ENCODE results near the gene RHBDF2.
"Not testable (repeated sequence)": the region's sequence is repeated elsewhere in the genome, so short reads cannot be mapped to it uniquely, and the experiment has no call there.

The RHBDF2 gene

DNA sequence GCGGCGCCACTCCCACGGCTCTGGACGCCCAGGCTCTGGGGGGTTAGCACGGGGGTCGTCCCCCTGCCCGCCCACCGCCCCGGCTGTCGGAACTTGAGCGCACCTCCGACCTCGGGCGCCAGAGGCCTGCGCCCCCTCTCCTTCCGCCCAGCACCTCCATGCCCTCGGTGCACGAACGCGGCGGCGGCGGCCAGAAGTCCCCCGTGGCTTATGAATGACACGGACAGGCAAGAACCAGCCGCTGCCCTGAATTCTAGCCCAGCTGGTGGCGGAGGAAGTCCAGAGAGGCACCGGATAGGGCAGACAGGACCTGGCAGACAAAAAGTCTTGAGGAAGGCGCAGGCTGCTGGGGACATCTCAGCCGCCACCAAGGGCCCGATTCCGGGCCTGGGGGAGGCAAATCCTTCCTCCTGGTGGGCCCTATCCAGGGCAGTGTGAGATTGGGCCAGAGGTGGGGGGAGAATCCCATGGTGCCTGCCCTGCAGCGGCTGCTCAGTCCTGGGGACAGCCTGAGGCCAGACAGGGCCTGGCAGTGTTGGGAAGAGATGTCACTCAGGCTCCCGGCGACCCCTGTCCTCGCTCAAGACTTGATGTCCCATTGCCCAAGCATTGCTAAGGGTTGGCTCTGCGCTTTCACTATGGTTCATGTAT is 37.2 kb upstream of the RHBDF2 start:
- DNase-seq: no peak

DNA sequence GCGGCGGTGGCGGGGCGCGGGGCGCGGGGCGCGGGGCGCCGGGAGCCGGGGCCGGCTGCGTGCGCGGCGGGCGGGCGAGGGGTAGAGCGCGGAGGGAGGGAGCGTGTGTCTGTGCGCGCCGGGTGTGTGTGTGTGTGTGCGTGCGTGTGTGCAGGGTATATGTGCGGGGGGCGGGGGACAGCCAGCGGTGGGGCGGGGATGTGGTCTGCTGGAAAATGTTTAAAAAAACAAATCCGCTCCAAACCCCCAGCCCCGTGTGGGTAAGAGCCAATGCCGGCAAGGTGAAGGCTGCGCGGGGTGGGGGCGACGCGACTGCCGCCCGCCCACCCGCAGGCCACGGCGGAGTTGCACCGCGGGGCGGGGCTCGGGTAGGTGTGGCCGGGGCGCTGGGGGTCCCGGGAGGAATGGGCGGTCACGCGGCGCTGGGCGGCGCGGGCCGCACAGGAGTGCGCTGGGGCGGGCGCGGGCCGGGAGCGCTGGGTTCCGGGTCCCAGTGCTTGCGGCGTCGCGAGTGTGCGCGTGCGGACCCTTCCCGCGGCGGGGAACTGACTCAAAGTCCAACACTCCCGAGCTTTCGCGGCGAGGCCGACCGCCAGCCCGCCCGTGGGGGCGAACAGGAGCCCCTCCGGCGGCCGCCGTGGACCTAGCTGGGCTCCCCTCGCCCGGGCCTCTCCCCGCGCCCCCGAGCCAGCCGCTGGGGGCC is 36.5 kb upstream of the RHBDF2 start, which contains the start of gene CYGB:
TSS of gene CYGB (minus strand) at position 132 of the 703 bp plus-strand sequence. CDS start 167 bp downstream, outside the sequence.
- peak in 1 of 5 experiments; percentile 26 for DNase-seq

DNA sequence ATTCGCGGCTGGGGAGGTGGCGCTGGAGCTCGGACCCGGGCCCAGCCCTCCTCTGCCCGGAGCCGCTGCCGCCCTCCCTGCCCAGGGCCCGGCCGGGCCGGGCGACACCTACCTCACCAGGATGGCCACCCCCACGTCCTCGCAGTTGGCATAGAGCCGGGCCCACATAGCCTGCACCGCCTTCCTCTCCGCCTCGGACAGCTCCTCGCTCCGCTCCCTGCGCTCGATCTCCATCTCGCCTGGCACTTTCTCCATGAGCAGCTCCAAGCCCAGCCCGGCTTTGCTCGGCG is 36.0 kb upstream of the RHBDF2 start:
- DNase-seq: no peak

DNA sequence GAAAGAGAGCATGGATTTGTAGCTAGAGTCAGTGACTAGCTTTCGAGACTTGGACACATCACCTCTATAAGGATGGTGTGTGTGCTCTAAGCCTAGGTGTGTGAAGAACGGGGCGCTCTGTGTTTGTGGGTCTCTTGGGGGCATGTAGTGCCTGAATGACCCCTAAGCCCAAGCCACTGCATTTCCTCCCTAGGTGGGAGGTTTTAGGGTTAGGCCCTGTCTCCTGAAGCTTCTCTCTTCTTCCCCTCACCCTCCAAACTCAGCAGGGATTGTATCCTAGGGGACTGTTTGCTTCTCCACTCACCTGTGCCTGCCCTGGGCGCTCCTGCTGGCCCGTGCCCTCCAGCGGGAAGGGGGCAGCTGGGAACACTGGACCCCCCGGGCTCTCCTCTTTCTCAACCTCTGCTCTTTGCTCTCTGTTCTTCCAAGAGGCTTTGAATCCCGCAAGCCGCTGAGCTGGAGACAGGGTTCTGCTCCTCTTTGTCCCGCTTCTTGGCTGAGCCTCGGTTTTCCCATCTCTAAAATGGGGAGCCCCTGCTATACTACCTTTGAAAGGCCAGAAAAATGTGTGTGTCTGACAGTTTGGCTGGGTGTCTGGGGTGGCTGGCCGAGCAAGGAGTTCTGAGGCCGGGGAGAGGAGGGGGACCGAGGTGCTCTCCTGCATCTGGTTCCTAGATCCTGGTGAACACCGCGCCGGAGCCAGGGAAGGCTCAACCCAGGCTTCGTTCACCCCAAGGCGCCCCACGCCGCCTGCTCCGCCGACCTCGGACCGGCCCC is 35.5 kb upstream of the RHBDF2 start:
- no peak for DNase-seq

DNA sequence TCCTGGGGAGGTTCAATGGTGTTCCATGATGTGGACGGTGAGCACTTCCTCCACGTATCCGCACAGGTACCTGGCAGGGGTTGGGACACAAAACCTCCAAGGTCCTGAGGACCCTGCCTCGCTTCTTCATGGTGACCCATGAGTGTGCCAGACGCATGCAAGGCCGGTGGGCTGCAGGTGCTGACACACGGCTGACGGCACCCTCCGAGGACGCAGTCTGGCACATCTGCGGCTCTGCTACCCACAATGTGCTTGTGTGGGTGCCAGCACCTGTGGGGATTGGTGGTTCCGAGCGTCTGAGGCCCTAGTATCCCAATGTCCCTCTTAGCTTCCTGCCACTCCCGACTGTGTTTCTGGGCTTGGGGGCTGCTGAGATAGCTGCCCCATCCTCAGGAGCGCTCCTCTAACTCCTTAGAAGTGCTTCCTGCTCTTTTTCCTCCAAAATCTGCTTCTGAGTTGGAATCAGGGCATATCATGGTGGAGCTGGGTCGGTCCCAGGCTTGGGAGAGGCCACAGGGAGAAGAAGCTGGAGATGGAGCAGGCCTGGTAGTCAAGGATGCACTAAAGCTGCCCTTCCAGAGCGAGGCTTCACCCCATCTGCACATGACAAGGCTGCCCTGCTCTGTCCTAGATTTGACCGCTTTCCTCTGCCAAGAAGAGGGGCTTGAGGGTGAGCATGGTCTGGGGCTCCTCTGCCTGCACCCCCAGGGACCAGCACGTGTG is 34.7 kb upstream of the RHBDF2 start:
- DNase-seq: no peak

DNA sequence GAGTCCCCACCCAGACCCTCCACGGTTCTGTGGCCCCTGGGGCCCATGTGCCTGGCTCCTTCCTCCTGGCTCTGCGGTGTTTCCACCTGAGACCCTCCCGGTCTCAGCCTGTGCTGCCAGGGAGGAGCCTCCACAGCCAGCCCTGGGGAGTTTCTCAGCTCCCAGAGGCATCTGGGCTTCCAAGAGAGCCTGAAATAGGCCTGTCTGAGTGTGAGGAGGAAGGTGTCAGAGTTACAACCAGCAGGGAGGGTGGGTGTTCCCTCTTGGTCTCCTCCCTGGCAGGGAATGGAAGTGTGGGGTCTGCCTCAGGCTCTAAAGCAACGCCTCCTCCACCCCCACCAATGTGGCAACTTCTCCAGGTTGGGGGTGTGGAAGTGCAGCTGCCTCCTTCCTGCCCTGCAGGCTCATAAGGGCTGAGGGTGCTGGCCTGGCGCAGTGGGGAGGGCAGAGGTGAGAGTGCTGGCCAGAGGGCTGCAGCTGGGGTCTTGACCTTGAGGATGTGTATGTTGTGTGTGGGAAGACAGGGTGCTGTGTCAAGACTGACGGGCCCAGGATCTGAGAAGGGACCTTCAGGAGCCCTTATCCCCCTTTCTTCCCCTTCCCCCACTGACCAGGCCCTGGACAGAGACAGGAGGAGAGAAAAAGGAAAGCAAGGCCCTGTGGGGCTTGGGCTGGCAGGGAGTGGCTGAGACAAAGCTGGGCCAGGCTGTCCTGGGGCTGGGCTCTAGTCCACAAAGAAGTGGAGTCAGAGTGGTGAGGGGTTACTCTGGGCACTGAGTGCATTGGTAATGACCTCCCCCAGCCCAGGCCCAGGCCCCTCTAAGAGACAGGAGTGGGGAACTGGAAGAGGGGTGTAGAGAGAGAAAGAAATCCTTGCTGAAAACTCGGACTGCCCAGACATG is 33.9 kb upstream of the RHBDF2 start:
- no peak for DNase-seq

DNA sequence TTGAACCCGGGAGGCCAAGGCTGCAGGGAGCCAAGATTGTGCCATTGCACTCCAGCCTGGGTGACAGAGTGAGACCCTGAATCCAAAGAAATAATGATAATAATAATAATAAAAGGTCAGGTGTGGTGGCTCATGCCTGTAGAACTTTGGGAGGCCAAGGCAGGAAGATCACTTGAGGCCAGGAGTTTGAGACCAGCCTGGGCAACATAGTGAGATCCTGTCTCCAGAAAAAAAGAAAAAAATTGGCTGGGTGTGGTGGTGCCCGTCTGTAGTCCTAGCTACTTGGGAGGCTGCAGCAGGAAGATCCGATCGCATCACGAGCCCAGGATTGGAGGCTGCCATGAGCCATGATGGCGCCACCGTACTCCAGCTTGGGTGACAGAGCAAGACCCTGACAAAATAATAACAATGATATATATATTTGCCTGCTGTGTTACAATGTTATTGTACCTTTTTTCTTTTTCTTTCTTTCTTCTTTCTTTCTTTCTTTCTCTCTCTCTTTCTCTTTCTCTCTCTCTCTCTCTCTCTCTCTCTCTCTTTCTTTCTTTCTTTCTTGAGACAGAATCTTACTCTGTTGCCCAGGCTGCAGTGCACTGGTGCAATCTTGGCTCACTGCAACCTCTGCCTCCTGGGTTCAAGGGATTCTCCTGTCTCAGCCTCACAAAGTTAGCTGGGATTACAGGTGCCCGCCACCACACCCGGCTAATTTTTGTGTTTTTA is 32.6 kb upstream of the RHBDF2 start:
- DNase-seq: not testable (repeated sequence)

DNA sequence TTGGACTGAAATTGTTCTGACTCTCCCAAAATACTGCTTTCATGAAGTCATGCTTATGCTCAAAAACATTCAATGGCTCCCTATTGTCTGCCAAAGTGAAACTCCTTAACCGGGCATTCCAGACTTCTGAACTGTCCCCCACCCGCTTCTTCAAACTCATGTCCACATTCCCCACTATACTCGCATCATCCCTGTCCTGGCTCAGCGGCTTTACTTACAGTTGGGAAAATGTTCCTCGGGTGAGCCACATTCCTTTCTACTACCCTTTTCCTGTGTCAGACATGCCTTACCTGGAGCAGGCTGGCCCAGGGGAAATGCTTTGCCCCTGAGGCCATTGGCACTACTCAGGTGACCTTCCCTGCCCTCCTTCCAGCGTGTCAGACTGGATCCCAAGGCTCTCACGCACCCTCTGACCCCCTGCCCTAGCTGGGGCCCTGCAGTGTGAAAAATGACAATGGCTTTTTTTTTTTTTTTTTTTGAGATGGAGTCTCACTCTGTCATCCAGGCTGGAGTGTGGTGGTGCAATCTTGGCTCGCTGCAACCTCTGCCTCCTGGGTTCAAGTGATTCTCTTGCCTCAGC is 30.9 kb upstream of the RHBDF2 start:
- DNase-seq: no peak

DNA sequence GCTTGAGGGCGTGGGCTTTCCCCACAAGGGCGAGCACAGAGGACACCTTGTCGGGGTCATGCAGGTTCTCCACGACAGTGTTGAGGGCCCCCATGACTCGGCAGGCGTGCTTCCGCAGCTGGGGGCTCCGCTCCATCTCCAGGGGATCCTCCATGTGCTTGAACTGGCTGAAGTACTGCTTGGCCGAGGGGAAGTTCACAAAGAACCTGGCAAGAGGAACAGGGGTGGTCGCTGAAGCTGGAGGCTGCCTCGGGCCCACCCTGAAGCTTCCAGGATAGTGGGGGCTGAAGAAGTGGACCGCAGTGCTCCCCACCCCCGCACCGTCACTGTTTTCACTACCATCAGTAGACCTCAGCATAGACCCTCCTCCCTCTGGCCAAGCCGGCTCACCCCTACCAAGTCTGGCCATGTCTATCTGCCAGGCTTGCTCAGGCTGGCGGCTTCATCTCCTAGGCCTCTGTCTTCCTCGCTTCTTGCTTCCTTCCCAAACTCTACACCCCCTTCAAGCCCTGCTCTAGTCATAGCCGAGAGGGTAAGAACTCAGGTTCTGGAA is 30.3 kb upstream of the RHBDF2 start:
- no peak for DNase-seq

DNA sequence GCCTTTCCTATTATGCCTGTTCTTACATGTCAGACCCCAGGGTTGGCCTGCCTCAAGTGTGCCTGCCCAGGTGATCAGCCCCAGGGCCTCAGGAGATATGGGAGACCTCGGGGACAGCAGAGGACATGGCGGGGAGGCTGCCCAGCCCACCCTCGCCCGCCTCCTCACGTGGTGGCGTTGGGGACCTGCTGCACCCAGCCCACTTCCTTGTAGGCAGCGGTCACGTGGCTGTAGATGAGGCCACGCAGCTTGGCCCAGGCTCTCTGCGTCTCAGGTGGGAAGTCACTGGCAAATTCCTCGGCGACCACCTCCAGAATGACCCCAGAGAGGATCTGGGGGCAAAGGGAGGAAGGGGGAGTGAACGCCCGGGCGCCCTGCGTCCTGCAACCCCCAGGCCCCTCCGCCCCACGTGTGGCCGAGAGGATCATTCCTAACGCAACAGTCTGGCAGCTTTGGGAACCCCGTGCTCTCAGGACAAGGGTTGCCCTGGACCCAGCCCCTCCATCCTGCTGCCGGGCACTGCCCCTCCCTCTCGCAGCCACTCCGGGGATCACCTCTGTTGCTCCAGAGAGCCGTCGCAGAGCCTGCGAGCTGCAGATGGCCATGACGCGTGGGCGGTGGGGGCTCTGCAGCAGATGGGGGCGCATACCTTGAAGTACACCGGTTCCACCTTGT is 29.7 kb upstream of the RHBDF2 start:
- no peak for DNase-seq

DNA sequence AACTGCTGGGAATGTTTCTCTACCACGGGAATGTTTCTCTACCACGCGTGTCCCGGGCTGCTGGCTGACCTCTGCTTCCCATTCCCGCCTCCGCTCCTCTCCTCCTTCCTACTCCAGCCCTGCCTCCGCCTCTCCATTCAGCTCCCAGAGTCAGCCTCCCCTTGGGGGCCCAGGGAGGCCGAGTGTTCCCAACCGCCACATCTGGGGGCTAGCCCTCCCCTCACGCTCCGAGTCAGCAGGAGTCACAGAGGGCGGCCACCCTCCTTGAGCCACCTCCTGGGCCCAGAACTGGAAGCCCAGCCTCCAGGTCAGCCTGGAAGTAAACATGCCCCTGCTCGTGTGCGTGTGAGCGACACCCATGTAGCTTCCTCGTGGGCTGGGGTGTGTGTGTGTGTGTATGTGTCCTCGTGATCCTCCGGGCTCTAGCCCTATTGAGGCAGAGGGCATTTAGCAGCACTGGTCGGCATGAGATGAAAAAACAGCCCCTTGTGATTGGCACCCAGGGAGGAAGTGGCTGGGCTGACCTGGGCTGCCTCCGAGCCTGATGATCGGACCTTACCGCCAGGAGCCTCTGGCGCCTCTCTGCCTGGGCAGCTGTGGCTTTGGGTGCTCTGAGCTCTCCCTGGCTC is 29.0 kb upstream of the RHBDF2 start:
- no peak for DNase-seq

DNA sequence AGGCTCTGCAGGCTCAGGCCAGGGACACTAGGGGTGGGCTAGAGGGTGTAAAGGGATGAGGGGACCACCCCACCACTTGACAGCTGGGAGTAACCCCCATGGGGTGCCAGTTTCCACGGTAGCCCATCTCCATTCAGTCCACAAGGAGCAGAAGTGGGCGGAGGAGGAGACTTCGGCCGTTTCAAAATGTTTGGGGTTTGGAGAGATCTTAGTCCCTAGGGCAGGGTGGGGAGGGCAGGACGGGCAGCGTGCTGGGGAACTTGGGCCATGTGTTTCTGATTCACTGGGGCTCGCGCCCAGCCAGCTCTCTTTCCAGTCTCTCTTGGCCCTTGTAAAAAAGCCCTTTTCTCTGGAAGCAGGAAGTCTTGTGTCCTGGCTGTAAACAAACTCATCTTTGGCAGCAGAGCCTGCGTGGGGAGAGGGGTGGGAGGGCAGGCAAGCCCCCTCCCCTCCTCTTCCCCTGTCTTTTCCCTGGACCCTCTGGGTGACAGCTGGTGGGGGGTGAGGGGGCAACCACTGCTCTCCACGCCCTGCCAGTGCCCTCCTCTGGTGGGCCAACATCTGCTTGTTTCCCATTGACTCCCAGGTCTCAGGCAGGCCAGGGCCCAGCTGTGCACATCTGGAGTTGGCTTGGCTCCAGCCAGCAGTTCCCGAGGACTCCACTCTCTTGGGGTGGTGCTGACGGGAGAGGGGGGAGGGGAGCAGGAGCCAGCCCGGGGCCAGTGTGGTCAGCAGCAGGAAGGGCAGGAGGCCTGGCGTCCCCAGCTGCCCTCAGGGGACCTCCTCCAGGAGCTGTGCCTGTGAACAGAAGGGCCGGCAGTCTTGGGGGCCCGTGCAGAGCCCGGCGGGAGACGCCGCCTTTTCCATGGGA is 28.2 kb upstream of the RHBDF2 start:
- DNase-seq: no peak

DNA sequence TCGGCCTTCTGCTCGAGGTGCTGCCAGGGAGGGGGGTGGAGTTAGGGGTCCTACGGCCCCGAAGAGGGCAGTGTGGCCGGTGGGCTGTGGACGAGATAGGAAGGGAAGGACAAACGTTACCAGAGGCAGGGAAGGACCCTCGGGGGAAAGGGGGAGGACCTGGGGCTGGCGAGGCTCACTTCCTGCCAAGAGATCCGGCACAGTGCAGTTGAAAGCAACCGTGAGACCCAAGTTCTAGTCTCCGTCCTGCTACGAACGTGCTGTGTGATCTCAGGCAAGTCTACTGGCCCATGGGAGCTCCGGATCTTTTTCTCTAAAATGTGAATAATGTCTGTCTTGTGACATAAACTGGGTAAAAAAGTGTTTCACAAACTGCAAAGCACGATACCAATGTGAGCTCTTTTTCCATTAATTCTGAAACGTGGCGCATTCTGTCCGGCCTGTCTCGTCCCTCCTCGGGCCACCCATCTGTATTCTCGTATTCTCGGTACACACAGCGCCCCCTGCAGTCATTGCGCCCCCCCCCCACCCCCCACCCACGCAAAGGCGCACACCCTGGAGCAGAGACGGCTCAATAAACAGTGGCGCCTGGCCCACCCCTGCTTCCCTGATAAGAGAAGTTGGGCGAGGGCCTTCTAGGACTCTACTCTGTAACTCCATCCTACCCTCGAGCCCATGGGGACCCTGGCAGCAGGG is 27.5 kb upstream of the RHBDF2 start:
- DNase-seq: no peak

DNA sequence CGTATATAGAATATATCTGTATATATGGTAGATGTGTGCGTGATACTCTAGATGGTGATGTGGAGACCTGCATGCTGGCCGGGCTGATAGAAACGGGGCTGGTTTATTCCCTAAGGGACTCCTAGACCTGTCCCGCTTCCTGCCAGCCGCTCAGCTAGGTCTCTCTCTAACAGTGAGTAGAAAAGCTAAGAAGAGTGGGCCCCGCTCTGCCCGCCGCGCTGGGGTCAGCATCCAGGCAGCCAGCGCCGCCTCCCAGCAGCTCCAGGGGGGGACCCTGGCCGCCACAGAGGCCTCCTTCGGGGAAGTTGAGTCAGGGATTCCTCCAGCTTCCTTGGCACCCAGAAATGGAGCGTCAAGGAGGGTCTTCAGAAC is 26.9 kb upstream of the RHBDF2 start:
- DNase-seq: no peak

DNA sequence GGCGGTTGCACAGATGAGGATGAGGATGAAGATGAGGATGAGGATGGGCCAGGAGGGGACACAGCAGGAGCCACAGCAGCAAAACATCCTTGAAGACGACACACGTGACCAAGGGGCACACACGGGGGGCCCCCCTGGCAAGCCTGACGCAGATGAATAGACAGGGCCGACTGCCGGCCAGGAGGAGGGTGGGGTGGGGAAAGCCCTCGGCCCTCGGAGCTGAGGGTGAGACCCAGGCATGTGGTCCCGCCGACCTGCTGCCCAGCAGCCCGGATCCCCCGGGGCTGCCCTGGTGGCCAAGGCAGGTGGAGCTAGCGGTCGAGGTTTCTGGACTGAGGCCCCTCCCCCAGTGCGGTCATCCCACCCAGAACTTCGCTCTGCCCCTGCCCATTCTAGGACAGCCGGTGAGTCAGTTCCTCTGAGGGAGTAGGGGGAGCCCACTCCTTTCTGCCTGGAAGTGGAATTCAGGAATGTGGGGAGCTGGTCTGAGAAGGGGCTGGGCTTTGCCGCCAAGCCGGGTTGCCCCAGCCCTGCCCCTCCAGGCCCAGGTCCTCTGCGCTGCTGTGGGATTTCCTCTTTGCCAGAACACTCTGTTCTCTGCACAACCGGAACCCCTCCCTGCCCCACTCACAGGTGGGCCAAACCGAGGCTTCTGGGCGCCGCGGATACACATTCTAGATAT is 26.3 kb upstream of the RHBDF2 start:
- DNase-seq: peak in 1 of 5 experiments; percentile 39

DNA sequence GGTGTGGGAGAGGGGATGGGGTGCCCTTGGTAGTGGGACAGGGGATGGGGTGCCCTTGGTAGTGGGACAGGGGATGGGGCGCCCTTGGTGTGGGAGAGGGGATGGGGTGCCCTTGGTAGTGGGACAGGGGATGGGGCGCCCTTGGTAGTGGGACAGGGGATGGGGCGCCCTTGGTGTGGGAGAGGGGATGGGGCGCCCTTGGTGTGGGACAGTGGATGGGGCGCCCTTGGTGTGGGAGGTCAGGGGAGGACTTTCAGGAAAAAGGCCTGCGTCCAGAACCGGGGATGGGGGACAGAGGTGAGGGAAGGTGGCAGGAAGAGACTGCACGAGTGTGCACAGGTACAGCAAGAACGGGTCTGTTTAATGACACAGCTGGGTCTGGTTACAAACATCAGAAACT is 25.8 kb upstream of the RHBDF2 start:
- DNase-seq: not testable (repeated sequence)

DNA sequence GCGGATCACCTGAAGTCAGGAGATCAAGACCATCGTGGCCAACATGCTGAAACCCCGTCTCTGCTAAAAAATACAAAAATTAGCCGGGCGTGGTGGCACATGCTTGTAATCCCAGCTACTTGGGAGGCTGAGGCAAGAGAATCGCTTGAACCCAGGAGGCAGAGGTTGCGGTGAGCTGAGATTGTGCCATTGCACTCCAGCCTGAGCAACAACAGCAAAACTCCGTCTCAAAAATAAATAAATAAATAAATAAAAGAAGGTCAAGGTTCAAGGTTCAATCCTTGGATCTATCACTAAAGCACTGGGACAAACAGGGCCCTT is 24.2 kb upstream of the RHBDF2 start:
- not testable (repeated sequence) for DNase-seq
